Psoas muscle (tissue), 8 donors: Measurements from ENCODE around the gene AJAP1. TPM values are rescaled to one million over a fixed set of nuclear protein-coding genes. Genes with fewer than 3 reads are reported as not detected.

Experiments used
- ATAC-seq, 4 donors: fragments of 200-7000 bp; cut with Tn5 transposase; one replicate each; pipeline ENCODE4 v1.9.1; 2020; ENCODE audit warnings: moderate library complexity in 3 of 4, mild to moderate bottlenecking in 2 of 4
- DNase-seq, 2 donors: peaks; one replicate each; pipeline ENCODE4 v3.0.0-alpha.2; 2020
- H3K27ac ChIP-seq: fragments of 200-600 bp; one replicate; pipeline ENCODE4 v1.8.0; 2022
- H3K27me3 ChIP-seq, 3 donors: fragments of 200-600 bp in 1 of 3; one replicate each; pipeline versions ENCODE4 v1.6.1 to v1.8.0; 2013 to 2022; ENCODE audit warnings: low read length in 2 of 3, mild to moderate bottlenecking in 2 of 3, moderate library complexity in 1 of 3; ENCODE audit not compliant: insufficient read depth in 3 of 3
- H3K36me3 ChIP-seq, 2 donors: fragments of 200-600 bp in 1 of 2; one replicate each; pipeline versions ENCODE4 v1.6.1 to v1.8.0; 2013 to 2022; ENCODE audit warnings: low read depth in 1 of 2, mild to moderate bottlenecking in 1 of 2, moderate library complexity in 1 of 2; ENCODE audit not compliant: insufficient read depth in 1 of 2
- H3K4me1 ChIP-seq: fragments of 200-600 bp; one replicate; pipeline ENCODE4 v1.8.0; 2022
- H3K4me3 ChIP-seq: fragments of 200-600 bp; one replicate; pipeline ENCODE4 v1.8.0; 2022; ENCODE audit warnings: mild to moderate bottlenecking
- H3K9me3 ChIP-seq: fragments of 200-600 bp; one replicate; pipeline ENCODE4 v1.8.0; 2022
- CTCF ChIP-seq: fragments of 200-600 bp; IDR thresholded peaks from one replicate; pipeline ENCODE4 v1.8.0; 2022; ENCODE audit warnings: antibody characterized with exemption
- WGBS, 3 donors: extraction: QIAGEN DNeasy Blood & Tissue Kit; methylation state at CpG; one replicate each; pipeline versions ENCODE4 v1.1.6 to v1.1.7; 2013; 5-methylcytosine and 5-hydroxymethylcytosine counted together
- intact Hi-C, 2 donors: fragments of 100-400 bp; cut with DNase I; formaldehyde crosslinking; loops; one replicate each; pipeline versions ENCODE4 v1.11.0 to v1.14.2; 2022
- polyA plus RNA-seq, 3 donors: library from polyadenylated mRNA; stranded (reverse); fragments of 200-250 nt; gene quantifications; one replicate each; pipeline ENCODE4 v1.2.3, GENCODE V29; 2013
- total RNA-seq, 4 donors: library from RNA; stranded (reverse); fragmentation: NEBNext Ultra II Directional in 2 of 4; extraction: Animal tissue kit (Norgen Biotek cat#: 25700) in 2 of 4; gene quantifications; one replicate each; pipeline versions ENCODE4 v1.2.1 to v1.2.4, GENCODE V29; 2021 to 2023
- donor health status: healthy with polysubstance abuse.
- donor health status: DM: no; HTN: no; CAD: no; lungs with moderate emphysema.
- donor health status: Bipolar disorder and iron deficiency.
- donor health status: healthy.
- donor health status: DM: yes; HTN: yes; CAD: no.
- donor health status: DM: no; HTN: no; CAD: no.
- donor health status: DM: no; HTN: no; CAD: no.
- donor health status: DM: yes; HTN: yes; CAD: no.

Gene AJAP1
- total and polyA plus RNA-seq, 7 donors = under 0.01 to 1.4 (median 0.07) TPM

DNA sequence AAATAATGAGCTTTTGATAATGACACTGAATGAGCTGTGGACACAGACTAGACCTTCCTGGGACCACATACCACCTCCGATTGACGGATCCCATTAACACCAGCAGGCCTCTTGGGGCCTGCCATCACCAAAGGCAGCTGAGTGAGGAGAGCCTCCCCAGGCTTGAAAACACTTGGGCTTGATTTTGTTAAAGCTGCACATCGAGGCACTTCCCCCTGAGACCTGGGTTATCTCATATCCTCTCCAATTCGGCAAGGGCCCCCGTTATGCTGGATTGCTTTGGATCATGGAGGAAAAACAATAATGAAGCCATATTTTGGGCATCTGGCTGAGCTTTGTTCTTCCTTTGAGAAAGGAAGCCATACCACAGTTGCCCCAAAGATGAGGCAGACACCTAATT lies 143.0 kb downstream of the AJAP1 start:
- ATAC-seq (no peak), DNase-seq (no peak)
- TF ChIP-seq CTCF = no peak
- 57 to 74% (median 62%) methylated on average over 5 of the region's 5 CpGs for WGBS, 3 donors
- H3K9me3 ChIP-seq = no peaks in the 10 kb centered on the region
- H3K36me3 ChIP-seq = no peaks in the 10 kb centered on the region
- H3K27me3 ChIP-seq = peaks cover 0 to 2% (median 0%) of the 10 kb centered on the region in 3 donors
- intact Hi-C loops = no loop called here
- no peak overlapping the region for H3K4me3 ChIP-seq
- H3K27ac ChIP-seq = no peak overlapping the region
- no peaks in the 10 kb centered on the region for H3K4me1 ChIP-seq

- Histone ChIP-seq H3K9me3 (no peaks in the 10 kb centered on the region), H3K4me3 (no peak overlapping the region), H3K27ac (no peak overlapping the region), H3K36me3 (no peaks in the 10 kb centered on the region), H3K27me3 (peaks cover 0 to 4% (median 2%) of the 10 kb centered on the region in 3 donors), H3K4me1 (no peaks in the 10 kb centered on the region)
- intact Hi-C loops = no loop called here
- no peak for TF ChIP-seq CTCF
- WGBS, 3 donors = 11 to 25% (median 21%) methylated on average over 14 of the region's 14 CpGs
- DNase-seq (peak; percentile 80 to 92), ATAC-seq (peak; percentile 42 to 75 (median 54))
These were observed 146.9 kb downstream of the AJAP1 start for GRCh38 chr1:4801192-4801924.

GRCh38 chr1:4802024-4802423 lies 147.6 kb downstream of the AJAP1 start:
- peaks cover 0 to 4% (median 2%) of the 10 kb centered on the region in 3 donors for H3K27me3 ChIP-seq
- ATAC-seq = peak in 1 of 4 donors; percentile 30

DNA sequence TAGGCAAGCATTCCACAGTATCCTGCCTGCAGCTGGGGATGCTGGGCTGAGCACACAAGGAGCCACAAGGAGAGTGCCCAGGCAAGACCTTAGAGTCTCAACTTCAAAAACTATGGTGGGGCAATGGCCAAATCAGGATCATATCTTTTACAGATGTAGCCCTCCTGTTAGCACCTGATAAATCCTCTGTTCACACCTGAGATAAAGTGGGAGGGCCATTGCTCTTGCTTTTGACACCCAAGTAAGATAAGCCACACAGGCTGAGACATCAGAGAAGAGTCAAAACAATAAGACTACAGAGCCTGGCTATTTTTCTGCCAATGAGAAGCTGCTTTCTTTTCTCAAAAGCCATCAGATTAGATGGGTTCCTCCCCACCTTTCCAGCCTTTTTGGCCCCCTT lies 148.9 kb downstream of the AJAP1 start:
- no peaks in the 10 kb centered on the region for H3K4me1 ChIP-seq
- no peaks in the 10 kb centered on the region for H3K9me3 ChIP-seq
- no peak for TF ChIP-seq CTCF
- no peak for ATAC-seq
- DNase-seq = no peak
- no peak overlapping the region for H3K27ac ChIP-seq
- H3K4me3 ChIP-seq = no peak overlapping the region
- intact Hi-C loops = no loop called here
- H3K27me3 ChIP-seq = peaks cover 0 to 4% (median 2%) of the 10 kb centered on the region in 3 donors
- H3K36me3 ChIP-seq = no peaks in the 10 kb centered on the region

More at GRCh38 chr1:4802024-4802423, 147.6 kb downstream of the AJAP1 start:
- no peak for TF ChIP-seq CTCF
- no peaks in the 10 kb centered on the region for H3K4me1 ChIP-seq
- H3K4me3 ChIP-seq = no peak overlapping the region
- 25 to 41% (median 30%) methylated on average over 6 of the region's 6 CpGs for WGBS, 3 donors
- no peak for DNase-seq
- H3K27ac ChIP-seq = no peak overlapping the region
- intact Hi-C loops = no loop called here
- H3K36me3 ChIP-seq = no peaks in the 10 kb centered on the region
- no peaks in the 10 kb centered on the region for H3K9me3 ChIP-seq

- Histone ChIP-seq H3K4me1 (no peaks in the 10 kb centered on the region), H3K9me3 (no peaks in the 10 kb centered on the region), H3K4me3 (no peak overlapping the region), H3K27me3 (peaks cover 0 to 4% (median 0%) of the 10 kb centered on the region in 3 donors), H3K27ac (no peak overlapping the region), H3K36me3 (no peaks in the 10 kb centered on the region)
- DNase-seq (no peak), ATAC-seq (no peak)
- 75 to 81% (median 80%) methylated on average over 2 of the region's 2 CpGs for WGBS, 3 donors
- intact Hi-C loops = no loop called here
- TF ChIP-seq CTCF = no peak
These were observed 151.6 kb downstream of the AJAP1 start for GRCh38 chr1:4805987-4806386.
